Measurements from ENCODE around the gene FANCC.

FANCC gene

DNA sequence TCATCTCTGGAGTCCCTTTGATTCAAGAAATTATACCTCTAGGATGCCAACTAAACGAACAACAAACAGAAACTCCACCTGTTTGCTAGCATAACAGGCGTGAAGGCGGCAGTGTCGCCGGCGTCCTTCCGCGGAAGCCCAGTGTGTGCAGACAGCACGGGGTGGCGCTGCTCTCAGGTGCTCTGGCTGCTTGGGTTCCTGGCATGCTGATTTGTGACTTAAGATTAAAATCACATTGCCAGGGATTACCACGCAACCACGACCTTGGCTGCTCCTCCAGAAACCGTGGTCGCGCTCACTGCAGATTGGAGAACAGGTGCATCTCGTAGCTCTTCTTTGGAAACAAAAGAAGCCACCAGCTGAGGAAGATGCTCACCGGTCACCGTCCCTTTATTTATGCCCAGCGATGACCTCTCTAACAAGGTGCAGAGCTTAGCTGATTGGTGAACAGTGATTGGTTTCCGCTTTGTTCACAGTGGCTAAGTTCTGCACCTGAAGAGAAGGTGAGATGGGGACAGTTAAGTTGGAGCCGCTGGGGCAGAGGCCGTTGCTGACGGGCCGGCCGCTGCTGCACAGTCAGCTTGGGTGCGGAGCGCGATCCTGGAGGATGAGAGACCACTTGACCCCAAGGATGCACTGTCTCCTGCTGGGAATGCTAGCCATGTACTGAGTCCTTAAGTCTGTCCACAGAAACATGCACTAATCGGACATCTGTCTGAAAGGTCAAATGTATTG is 232.3 kb downstream of the FANCC start:
- Histone ChIP-seq H3K4me1 (ENCODE audit: insufficient read depth, low read length) (no peaks in the 10 kb centered on the region), H3K9me3 (ENCODE audit: control insufficient read depth, insufficient read depth, low read length) (no peaks in the 10 kb centered on the region), H3K9ac (ENCODE audit: low read depth, low read length) (no peak overlapping the region), H3K36me3 (ENCODE audit: insufficient read depth, low read length) (peaks cover 3% of the 10 kb centered on the region; the same call in 1 of the 2 replicates)

DNA sequence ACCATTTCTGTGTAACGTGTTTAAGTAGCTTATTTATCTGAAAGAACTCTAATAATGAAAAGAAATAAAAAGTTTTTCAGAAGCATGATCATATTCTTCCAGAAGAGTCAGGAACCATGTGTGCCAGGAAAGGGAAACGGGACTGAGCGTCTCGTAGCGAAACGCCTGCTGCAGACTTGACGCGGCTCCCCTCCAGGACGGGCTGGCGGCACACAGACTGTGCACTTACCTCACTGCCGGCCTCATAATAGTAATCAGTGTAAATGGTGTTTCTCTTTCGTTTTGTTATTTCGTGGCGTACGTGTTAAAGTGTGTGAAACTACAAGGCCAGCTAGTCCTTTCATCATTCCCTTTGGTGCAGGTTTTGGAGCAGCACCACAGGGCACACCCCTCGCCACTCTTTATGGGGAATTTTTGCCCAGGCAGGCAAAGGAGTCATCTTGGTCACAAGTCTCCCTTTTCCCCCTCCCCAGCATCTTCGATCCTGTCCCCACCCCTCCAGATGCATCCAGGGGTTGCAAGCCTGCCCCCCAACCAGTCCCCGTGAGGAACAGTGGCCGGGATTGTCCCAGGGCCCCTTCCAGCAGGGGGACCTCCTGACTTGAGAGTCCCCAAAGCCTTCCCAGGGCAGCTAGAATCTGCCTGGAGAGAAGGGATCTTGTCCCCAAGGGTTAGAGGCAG is 233.1 kb downstream of the FANCC start:
- H3K4me1 ChIP-seq (ENCODE audit: insufficient read depth, low read length): no peaks in the 10 kb centered on the region
- H3K36me3 ChIP-seq (ENCODE audit: insufficient read depth, low read length): peaks cover 3% of the 10 kb centered on the region; the same call in 1 of the 2 replicates

GRCh38 chr9:95083086-95083768 is 234.3 kb downstream of the FANCC start:
- Histone ChIP-seq H3K9ac (ENCODE audit: low read depth, low read length) (no peak overlapping the region), H3K4me1 (ENCODE audit: insufficient read depth, low read length) (peaks cover 6% of the 10 kb centered on the region), H3K9me3 (ENCODE audit: control insufficient read depth, insufficient read depth, low read length) (no peaks in the 10 kb centered on the region), H3K36me3 (ENCODE audit: insufficient read depth, low read length) (peaks cover 3% of the 10 kb centered on the region; the same call in 1 of the 2 replicates)

More for the DNA sequence above, 233.1 kb downstream of the FANCC start:
- Histone ChIP-seq H3K9ac (ENCODE audit: low read depth, low read length) (no peak overlapping the region), H3K9me3 (ENCODE audit: control insufficient read depth, insufficient read depth, low read length) (no peaks in the 10 kb centered on the region)

GRCh38 chr9:95082401-95083084 is 235.0 kb downstream of the FANCC start:
- Histone ChIP-seq H3K4me1 (ENCODE audit: insufficient read depth, low read length) (peaks cover 12% of the 10 kb centered on the region), H3K9me3 (ENCODE audit: control insufficient read depth, insufficient read depth, low read length) (no peaks in the 10 kb centered on the region), H3K36me3 (ENCODE audit: insufficient read depth, low read length) (peaks cover 3% of the 10 kb centered on the region; the same call in 1 of the 2 replicates), H3K9ac (ENCODE audit: low read depth, low read length) (no peak overlapping the region)

GRCh38 chr9:95081998-95082397 is 235.5 kb downstream of the FANCC start:
- H3K9ac ChIP-seq (ENCODE audit: low read depth, low read length): no peak overlapping the region
- no peaks in the 10 kb centered on the region for H3K9me3 ChIP-seq (ENCODE audit: control insufficient read depth, insufficient read depth, low read length)
- peaks cover 15% of the 10 kb centered on the region for H3K4me1 ChIP-seq (ENCODE audit: insufficient read depth, low read length)
- H3K36me3 ChIP-seq (ENCODE audit: insufficient read depth, low read length): peaks cover 3% of the 10 kb centered on the region; the same call in 1 of the 2 replicates

- Histone ChIP-seq H3K4me1 (ENCODE audit: insufficient read depth, low read length) (peaks cover 19% of the 10 kb centered on the region), H3K36me3 (ENCODE audit: insufficient read depth, low read length) (no peaks in the 10 kb centered on the region), H3K9ac (ENCODE audit: low read depth, low read length) (no peak overlapping the region), H3K9me3 (ENCODE audit: control insufficient read depth, insufficient read depth, low read length) (no peaks in the 10 kb centered on the region)
Measured at GRCh38 chr9:95080961-95081647, 236.4 kb downstream of the FANCC start.

DNA sequence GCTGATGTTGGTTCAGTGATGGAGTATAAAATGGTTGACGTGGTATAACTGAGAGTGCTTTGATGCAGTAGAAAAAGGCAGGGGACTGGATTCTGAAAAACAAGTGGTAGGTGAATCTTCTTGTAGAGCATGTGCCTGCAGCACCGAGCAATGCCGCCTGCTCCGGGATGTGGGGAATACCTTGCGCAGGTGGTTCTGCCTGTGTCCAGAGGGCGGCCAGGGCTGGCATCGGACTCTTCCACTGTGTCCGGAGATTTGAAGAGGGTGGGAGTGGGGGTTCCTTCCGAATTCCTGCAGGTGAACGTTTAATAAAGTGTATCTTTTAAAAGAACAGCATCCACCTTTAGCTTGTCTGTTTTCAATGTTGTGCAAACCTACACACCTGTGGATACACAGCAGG is 238.0 kb downstream of the FANCC start:
- Histone ChIP-seq H3K36me3 (ENCODE audit: insufficient read depth, low read length) (no peaks in the 10 kb centered on the region), H3K9me3 (ENCODE audit: control insufficient read depth, insufficient read depth, low read length) (no peaks in the 10 kb centered on the region), H3K9ac (ENCODE audit: low read depth, low read length) (no peak overlapping the region), H3K4me1 (ENCODE audit: insufficient read depth, low read length) (peaks cover 19% of the 10 kb centered on the region)

DNA sequence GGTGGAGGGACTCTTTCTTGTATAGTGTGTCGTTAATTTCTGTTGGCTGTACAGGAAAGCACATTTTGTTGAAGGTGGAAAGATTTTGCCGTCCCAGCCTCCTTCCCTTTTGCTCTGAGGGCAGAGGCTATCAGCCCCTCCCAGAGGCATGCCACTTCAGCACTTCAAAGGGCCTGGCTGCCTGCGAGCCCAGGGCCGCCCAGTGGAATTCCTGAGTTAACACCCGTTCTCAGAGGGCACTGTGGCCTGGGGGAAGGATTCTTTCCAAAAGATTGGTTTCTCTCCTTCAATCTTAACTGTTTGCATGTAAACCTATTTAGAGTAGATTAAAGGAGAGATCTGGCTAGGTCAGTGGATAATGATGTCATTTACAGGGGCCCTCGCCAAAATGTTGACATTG is 238.6 kb downstream of the FANCC start:
- Histone ChIP-seq H3K9me3 (ENCODE audit: control insufficient read depth, insufficient read depth, low read length) (no peaks in the 10 kb centered on the region), H3K9ac (ENCODE audit: low read depth, low read length) (no peak overlapping the region), H3K4me1 (ENCODE audit: insufficient read depth, low read length) (peaks cover 19% of the 10 kb centered on the region), H3K36me3 (ENCODE audit: insufficient read depth, low read length) (no peaks in the 10 kb centered on the region)

GRCh38 chr9:95078511-95078910 is 239.0 kb downstream of the FANCC start:
- Histone ChIP-seq H3K9ac (ENCODE audit: low read depth, low read length) (no peak overlapping the region), H3K4me1 (ENCODE audit: insufficient read depth, low read length) (peaks cover 19% of the 10 kb centered on the region), H3K36me3 (ENCODE audit: insufficient read depth, low read length) (no peaks in the 10 kb centered on the region), H3K9me3 (ENCODE audit: control insufficient read depth, insufficient read depth, low read length) (no peaks in the 10 kb centered on the region)

- H3K9me3 ChIP-seq (ENCODE audit: control insufficient read depth, insufficient read depth, low read length): no peaks in the 10 kb centered on the region
- H3K9ac ChIP-seq (ENCODE audit: low read depth, low read length): no peak overlapping the region
- no peaks in the 10 kb centered on the region for H3K36me3 ChIP-seq (ENCODE audit: insufficient read depth, low read length)
- H3K4me1 ChIP-seq (ENCODE audit: insufficient read depth, low read length): peaks cover 19% of the 10 kb centered on the region
Measured at GRCh38 chr9:95077766-95078370, 239.6 kb downstream of the FANCC start.

- H3K9me3 ChIP-seq (ENCODE audit: control insufficient read depth, insufficient read depth, low read length): no peaks in the 10 kb centered on the region
- no peaks in the 10 kb centered on the region for H3K36me3 ChIP-seq (ENCODE audit: insufficient read depth, low read length)
- no peak overlapping the region for H3K9ac ChIP-seq (ENCODE audit: low read depth, low read length)
Measured at GRCh38 chr9:95077053-95077765, 240.3 kb downstream of the FANCC start.

DNA sequence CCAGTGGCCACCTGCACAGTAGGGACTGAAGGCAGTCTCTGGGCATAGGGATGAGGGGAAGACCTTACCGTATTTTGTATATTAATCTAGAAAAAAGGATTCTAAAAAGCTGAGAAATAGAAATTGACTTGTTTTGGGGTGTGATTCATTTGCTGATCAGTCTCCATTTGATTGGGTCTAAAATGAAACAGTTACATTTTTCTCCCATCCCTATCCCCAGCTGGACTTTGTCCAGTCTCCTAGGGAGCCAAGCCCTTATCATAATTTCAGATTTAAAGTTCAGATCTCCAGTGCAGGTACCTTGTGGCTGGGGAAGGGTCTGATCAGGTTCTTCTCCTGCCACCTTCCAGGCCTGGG is 240.8 kb downstream of the FANCC start:
- Histone ChIP-seq H3K9me3 (ENCODE audit: control insufficient read depth, insufficient read depth, low read length) (no peaks in the 10 kb centered on the region), H3K4me1 (ENCODE audit: insufficient read depth, low read length) (peaks cover 19% of the 10 kb centered on the region), H3K9ac (ENCODE audit: low read depth, low read length) (no peak overlapping the region), H3K36me3 (ENCODE audit: insufficient read depth, low read length) (no peaks in the 10 kb centered on the region)

More at GRCh38 chr9:95077053-95077765, 240.3 kb downstream of the FANCC start:
- peaks cover 19% of the 10 kb centered on the region for H3K4me1 ChIP-seq (ENCODE audit: insufficient read depth, low read length)

- Histone ChIP-seq H3K36me3 (ENCODE audit: insufficient read depth, low read length) (no peaks in the 10 kb centered on the region), H3K9me3 (ENCODE audit: control insufficient read depth, insufficient read depth, low read length) (no peaks in the 10 kb centered on the region), H3K4me1 (ENCODE audit: insufficient read depth, low read length) (peaks cover 19% of the 10 kb centered on the region), H3K9ac (ENCODE audit: low read depth, low read length) (no peak overlapping the region)
Measured at GRCh38 chr9:95075700-95076099, 241.8 kb downstream of the FANCC start.

Measured in ES-I3 (cell line).